Kidney capillary endothelial cell (primary cell): ENCODE results near the gene BCORL1.

Experiments
- DNase-seq: peaks from one replicate; pipeline ENCODE4 v3.0.0-alpha.2; 2018; ENCODE audit warnings: low spot score

Gene BCORL1

DNA sequence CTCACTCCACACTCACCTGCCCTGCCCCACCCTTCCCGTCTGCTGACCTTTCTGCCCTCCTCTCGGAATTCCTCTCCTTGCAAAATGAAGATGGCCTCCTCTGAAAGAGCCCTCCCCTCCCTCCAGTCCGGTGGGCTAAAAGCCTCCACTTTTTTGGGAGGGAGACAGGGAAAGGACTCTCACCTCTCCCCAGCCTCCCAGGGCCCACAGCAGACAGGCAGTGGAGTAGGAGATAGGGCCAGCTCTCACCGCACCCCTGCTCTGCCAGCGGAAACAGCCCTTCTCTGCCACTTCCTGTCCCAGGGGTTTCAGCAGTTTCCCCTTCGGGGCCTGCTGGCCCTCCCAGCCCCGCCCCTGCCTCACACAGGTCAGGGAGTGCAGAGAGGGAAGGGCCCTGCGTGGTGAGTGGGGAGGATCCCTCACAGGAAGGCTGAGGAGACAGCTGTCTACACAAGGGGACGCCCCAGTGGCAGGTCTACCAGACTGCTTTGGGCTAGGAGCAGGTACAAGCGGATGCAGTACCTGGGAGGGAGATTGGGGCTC is 109.6 kb downstream of the BCORL1 start:
- DNase-seq, result no peak

DNA sequence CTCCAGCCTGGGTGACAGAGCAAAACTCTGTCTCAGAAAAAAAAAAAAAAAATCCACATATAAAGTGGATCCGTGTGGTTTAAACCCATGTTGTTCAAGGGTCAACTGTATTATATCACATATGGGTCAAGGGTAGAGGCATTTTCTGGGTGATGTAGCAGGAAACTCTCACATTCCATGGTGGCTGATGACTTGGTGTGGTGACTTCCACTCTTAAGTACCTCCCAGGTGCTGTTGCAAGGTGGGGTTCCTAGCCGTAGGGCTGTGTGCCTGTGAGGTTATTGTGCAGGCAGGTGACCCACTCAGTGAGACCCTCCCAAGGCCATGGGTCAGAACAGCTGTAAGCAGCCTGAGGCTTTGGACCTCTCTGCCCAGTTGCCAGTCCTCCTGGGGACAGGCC is 110.8 kb downstream of the BCORL1 start:
- no peak for DNase-seq

DNA sequence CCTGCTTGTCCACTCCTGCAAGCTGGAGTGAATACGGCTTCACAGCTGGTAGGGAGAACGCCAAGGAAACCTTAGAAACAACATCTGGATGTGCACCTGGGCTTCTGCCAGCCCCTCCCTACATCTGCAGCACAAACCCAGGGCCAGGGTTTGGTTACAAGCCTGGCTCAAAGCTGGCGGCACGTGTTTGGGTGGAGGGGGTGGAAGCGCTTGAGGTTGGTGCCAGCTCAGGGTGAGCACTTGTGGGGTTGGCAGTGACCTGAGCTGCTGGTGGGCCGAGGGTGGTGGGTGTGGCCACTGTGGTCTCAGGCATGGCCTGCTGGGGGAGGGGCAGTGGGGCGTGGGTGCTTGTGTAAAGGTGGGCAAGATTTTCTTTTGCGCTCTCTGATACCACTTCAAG is 112.3 kb downstream of the BCORL1 start:
- no peak for DNase-seq

DNA sequence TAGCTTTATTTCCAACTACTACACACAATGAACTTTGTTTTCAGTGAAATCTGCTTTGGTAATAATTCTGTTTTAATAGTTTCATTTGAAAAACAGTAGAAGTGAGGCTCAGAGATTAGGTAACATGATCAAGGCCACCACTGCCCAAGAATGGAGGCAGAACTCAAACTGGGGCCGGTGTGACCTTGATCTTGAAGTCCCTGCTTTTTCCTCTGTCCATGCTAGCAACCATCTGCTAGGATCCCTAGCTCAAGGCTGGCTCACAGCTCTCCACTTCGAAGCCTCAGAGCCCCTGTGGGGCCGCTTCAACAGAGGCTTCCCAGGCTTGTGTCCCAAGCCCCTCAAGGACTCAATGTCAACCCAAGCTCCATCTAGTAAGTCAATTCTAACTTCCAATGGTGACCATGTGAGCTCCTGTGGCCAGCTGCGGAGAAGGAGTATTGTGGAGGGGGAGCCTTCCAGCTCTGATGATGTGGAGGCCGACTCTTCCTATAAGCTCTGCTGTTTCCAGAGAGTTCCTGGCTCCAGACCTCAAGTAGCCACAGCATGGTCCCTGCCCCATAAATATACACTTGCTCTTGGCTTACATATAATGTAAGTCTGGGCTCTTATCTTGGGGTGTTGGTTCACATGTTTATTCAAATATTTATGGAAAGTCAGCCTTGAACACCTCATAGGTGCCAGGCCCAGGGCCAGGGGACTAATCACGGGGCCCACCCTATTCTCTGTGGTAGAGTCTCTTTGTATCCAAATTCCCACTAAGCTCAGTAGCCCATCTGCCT is 113.0 kb downstream of the BCORL1 start:
- DNase-seq, result no peak

DNA sequence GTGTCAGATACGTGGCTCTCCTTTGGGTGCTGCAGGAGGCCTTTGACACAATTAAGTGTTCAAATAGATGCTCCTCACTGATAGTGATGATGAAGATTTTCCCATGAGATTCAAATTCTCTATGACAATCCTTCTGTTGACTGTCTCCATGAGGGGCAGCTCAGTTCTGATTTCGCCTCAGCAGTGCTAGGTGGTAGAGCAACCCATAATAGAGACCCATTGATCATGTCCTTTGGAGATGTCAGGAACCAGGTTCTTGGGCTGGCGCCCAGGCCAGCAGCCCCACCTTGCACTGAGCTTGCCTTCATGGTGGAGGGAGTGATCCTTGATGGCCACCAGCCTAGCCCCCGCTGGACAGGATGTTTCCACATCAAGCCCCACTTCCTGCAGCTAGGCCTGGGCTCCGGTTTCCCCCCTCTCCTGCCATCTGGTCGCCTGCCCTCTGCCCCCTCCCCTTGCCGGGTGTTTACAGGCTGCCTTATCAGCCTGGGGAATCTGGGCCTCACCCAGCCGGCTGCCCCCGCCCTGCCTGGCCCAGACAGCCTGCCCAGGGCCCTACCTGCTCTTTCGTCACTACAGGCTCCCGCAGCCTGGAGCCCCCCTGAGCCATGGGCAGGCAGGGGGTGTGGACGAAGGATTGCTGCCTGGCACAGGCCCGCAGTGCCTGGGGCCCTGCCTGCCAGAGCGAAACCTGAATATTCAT is 115.2 kb downstream of the BCORL1 start:
- no peak for DNase-seq

DNA sequence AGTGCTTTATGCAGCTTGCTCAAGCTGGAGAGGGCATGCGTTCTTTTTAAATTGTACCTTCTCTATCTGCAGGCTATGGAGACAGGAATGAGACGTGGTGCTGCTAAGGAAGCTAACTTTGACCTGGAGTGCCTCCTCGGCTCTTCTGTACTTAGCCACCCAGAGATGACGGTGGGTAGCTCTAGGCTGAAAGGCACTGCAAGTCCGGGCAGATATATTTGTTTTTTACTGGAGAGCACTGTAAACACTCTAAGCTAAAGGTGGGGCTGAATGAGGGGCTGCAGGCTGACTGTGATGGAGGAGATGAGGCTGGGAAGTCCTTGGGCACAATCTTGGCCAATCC is 115.7 kb downstream of the BCORL1 start:
- no peak for DNase-seq

DNA sequence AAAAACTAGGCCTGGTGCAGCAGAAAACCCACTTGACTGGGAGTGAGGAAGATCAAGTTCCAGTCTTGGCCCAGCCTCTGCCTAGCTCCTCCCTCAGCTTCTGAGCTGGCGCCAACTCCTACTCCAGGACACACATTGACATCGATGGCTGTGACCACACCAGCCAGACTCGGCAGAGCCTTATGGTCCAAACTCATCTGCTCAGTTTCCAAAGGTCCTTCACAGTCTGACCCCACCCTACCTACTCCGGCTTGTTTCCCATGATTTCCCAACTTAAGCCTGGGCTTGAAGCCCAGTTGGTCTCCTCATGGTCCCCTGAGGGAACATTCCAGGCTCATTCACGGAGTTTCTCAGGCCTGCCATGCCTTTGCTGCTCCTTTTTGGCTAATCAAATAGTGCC is 117.7 kb downstream of the BCORL1 start:
- DNase-seq, result no peak

DNA sequence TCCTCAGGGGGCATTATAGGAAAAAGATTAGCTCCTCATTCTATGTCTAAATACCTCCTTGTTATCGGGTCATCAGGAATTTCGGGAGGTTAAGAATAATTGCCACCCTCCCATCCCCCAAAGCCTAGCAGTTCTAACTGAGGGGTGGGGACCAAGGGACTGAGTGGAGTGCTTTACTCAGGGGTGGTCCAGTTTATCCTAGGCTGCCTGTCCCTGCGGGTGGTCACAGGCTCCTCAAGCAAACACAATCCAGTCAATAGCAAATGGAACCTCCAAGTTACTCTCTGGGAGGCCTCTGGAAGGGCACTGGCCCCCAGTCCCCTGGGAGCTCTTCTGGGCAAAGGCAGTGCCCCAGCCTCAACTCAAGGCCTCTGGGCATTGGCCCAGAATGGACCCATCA is 121.2 kb downstream of the BCORL1 start:
- no peak for DNase-seq

DNA sequence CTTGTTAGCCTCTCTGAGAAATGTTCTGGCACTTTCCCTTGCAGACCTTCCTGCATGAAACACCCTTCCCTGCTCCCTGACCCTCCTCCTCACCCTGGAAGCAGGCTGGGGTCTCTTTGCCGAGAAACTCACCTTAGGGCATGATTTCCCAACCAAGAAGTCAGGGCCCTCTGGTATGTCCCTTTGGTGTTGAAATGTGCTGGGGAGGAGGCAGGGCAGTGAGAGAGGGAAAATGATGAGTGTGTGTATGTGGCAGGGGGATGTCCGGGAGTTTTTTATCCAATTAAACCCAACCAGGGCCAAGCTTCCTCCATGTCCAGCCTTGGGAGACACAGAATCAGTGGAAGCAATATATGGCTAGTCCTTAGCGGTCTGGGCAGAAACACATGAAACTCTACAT is 122.8 kb downstream of the BCORL1 start:
- DNase-seq, result no peak

DNA sequence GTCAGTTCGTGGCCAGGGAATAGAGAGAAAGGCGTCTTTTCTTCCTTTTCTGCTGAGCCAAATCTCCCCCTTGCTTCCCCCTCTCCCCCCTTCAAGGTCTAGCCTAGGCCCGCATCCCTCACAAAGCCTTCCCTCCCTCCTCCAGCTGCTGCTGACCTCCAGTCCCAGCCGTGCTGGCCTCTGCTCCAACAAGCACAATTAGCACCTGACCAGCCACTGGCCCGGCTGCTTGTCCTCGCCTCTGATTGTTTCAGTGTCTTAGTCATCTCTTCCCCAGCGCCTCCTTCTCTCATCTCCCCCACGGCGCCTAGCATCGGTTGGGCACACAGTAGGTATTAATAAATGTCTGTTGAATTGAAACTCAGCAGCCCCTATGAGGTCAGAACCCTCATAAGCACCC is 123.6 kb downstream of the BCORL1 start:
- DNase-seq, result no peak
